Heart left ventricle (tissue), 16 donors: ENCODE data around the gene NUF2. TPM values are rescaled to one million over a fixed set of nuclear protein-coding genes. Genes with fewer than 3 reads are reported as not detected.
A peak's percentile ranks its signal among the peaks of the same experiment; 100 is the strongest.

Experiments
- ATAC-seq, 4 donors: fragments of 200-7000 bp; cut with Tn5 transposase; one replicate each; pipeline ENCODE4 v1.9.1; 2020 to 2022; ENCODE audit warnings: moderate library complexity in 4 of 4, mild to moderate bottlenecking in 3 of 4, moderate number of reproducible peaks in 1 of 4
- DNase-seq, 5 donors: peaks; one replicate each; pipeline ENCODE4 v3.0.0-alpha.2; 2020
- H3K27ac ChIP-seq, 12 donors: fragments of 200-600 bp; sonication (generic) in 4 of 12; one replicate each; pipeline versions ENCODE4 v1.5.0 to v1.8.0; 2016 to 2022; ENCODE audit warnings: mild to moderate bottlenecking in 2 of 12
- H3K27me3 ChIP-seq, 9 donors: fragments of 200-600 bp; sonication (generic) in 2 of 9; one replicate each; pipeline versions ENCODE4 v1.5.1 to v1.8.0; 2016 to 2022; ENCODE audit warnings: mild to moderate bottlenecking in 3 of 9
- H3K36me3 ChIP-seq, 9 donors: fragments of 200-600 bp; sonication (generic) in 2 of 9; one replicate each; pipeline versions ENCODE4 v1.5.0 to v1.8.0; 2018 to 2022; ENCODE audit warnings: mild to moderate bottlenecking in 2 of 9
- H3K4me1 ChIP-seq, 12 donors: fragments of 200-600 bp; sonication (generic) in 4 of 12; one replicate each; pipeline versions ENCODE4 v1.5.0 to v1.8.0; 2016 to 2022; ENCODE audit warnings: mild to moderate bottlenecking in 3 of 12
- H3K4me3 ChIP-seq, 12 donors: fragments of 200-600 bp; sonication (generic) in 4 of 12; one replicate each; pipeline versions ENCODE4 v1.5.0 to v1.8.0; 2017 to 2022; ENCODE audit warnings: mild to moderate bottlenecking in 9 of 12, moderate library complexity in 4 of 12
- H3K9me3 ChIP-seq, 12 donors: fragments of 200-600 bp; sonication (generic) in 4 of 12; one replicate each; pipeline versions ENCODE4 v1.5.0 to v1.8.0; 2016 to 2022; ENCODE audit warnings: mild to moderate bottlenecking in 1 of 12
- POLR2A ChIP-seq, 2 donors: fragments of 450-650 bp; IDR thresholded peaks; one replicate each; pipeline ENCODE4 v1.6.1; 2017; ENCODE audit warnings: antibody characterized with exemption in 2 of 2, mild to moderate bottlenecking in 2 of 2, moderate library complexity in 2 of 2
- WGBS, 4 donors: extraction: QIAGEN DNeasy Blood & Tissue Kit in 2 of 4; methylation state at CpG; one replicate each; pipeline versions ENCODE4 v1.1.5 to v1.1.7; 2013 to 2018; 5-methylcytosine and 5-hydroxymethylcytosine counted together
- intact Hi-C, 10 donors: fragments of 100-400 bp; cut with DNase I; formaldehyde crosslinking; loops; one replicate each; pipeline versions ENCODE4 v1.11.1 to v1.14.2; 2022
- polyA plus RNA-seq, 2 donors: library from polyadenylated mRNA; stranded (reverse); fragments of 200-250 nt; gene quantifications; one replicate each; pipeline ENCODE4 v1.2.3, GENCODE V29; 2013
- total RNA-seq, 9 donors: library from RNA; depleted of rRNA in 2 of 9; stranded (reverse); fragments of >200 nt in 2 of 9; fragmentation: NEBNext Ultra II Directional in 3 of 9; extraction: Animal tissue kit (Norgen Biotek cat#: 25700) in 3 of 9; gene quantifications; one replicate each; pipeline versions ENCODE4 v1.1.0 to v1.2.4, GENCODE V29; 2016 to 2023
- TF ChIP-seq, protein P1 (sequence below), 12 donors: fragments of 200-600 bp; sonication (generic) in 4 of 12; IDR thresholded peaks; one replicate each; pipeline versions ENCODE4 v1.5.0 to v1.8.0; 2018 to 2022; ENCODE audit warnings: antibody characterized with exemption in 12 of 12, mild to moderate bottlenecking in 5 of 12
- donor health status: ischemic (EF 13 %, LVEDD 7.1; RV severe dilation, severe dysfunction).
- donor health status: healthy with polysubstance abuse.
- donor health status: DM: no; HTN: yes; CAD: no.
- donor health status: DM: no; HTN: no; CAD: no.
- donor health status: ischemic (EF 25% LVEDD 6.9; RV normal size, moderate dysfunction).
- donor health status: ischemic (EF 25% LVEDD 5.7; RV mildly dilated, moderate dysfunction).
- donor health status: healthy.
- donor health status: DM: yes; HTN: yes; CAD: no.
- donor health status: ischemic (EF 35%, LVEDD 5.7; RV mildly dilated, moderate dysfunction).
- donor health status: nonischemic (EF 11% LVEDD 7.7; RV severe dilation, severe dysfunction).
- donor health status: DM: yes; HTN: yes; CAD: no.
- donor health status: PGD.
- donor health status: ischemic (EF 29% LVEDD 5.4; RV normal size, mild dysfunction).
- donor health status: nonischemic (EF 23%, LVEDD 6.1; RV moderate dilation, normal function).

The NUF2 gene
- total and polyA plus RNA-seq, 11 donors, result 0.18 to 3.2 (median 0.48) TPM; not detected in 3

DNA sequence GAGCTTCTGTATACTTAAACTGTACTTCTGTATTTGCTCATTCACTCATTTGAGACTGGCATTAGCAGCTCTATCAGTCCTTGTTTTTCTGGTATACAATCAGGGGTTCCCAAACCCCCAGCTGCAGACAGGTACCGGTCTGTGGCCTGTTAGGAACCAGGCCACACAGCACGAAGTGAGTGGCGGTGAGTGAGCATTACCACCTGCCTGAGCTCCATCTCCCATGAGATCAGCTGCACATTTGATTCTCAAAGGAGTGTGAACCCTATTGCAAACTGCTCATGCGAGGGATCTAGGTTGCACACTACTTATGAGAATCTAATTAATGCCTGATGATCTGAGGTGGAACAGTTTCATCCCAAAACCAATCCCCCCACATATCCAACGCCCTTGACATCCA is 18.2 kb upstream of the NUF2 start:
- intact Hi-C loops, result loop anchor here in 4 of 10 donors (5.0 to 10.0 kb wide), 2 partner anchors 109 to 111 kb away; no protein-coding TSS in a partner anchor
- ATAC-seq, result no peak
- no peak overlapping the region for H3K4me3 ChIP-seq
- no peak overlapping the region for H3K27ac ChIP-seq
- peaks cover 0 to 8% (median 0%) of the 10 kb centered on the region in 12 donors for H3K4me1 ChIP-seq
- H3K9me3 ChIP-seq, result no peaks in the 10 kb centered on the region
- DNase-seq, result no peak
- TF ChIP-seq, protein P1, sequence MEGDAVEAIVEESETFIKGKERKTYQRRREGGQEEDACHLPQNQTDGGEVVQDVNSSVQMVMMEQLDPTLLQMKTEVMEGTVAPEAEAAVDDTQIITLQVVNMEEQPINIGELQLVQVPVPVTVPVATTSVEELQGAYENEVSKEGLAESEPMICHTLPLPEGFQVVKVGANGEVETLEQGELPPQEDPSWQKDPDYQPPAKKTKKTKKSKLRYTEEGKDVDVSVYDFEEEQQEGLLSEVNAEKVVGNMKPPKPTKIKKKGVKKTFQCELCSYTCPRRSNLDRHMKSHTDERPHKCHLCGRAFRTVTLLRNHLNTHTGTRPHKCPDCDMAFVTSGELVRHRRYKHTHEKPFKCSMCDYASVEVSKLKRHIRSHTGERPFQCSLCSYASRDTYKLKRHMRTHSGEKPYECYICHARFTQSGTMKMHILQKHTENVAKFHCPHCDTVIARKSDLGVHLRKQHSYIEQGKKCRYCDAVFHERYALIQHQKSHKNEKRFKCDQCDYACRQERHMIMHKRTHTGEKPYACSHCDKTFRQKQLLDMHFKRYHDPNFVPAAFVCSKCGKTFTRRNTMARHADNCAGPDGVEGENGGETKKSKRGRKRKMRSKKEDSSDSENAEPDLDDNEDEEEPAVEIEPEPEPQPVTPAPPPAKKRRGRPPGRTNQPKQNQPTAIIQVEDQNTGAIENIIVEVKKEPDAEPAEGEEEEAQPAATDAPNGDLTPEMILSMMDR (IDR thresholded peaks at IDR 0.05), result no peak
- no peak for TF ChIP-seq POLR2A (IDR thresholded peaks at IDR 0.05)
- H3K36me3 ChIP-seq, result peaks cover 0 to 37% (median 5%) of the 10 kb centered on the region in 9 donors
- H3K27me3 ChIP-seq, result no peaks in the 10 kb centered on the region
- whole genome bisulfite sequencing, 4 donors, result 88 to 96% (median 94%) methylated on average over 5 of the region's 5 CpGs

DNA sequence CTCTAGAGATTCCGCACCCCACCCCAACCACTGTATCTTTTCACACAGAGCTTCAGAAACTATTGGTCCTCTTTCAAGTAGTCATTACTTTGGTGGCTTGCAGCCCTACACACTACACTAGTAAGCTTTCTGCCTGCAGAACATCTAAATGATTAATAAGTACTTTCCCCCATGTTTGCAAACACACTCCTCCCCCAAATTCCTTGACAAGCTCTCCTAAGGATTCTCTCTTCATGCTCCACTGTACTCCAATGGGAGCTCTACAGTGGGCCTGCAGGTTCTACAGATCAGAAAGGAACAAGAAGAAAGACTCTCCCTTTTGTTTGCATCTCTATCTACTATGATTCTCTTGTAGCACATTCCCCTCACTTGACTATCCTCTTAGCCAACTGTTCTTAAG is 16.3 kb upstream of the NUF2 start:
- H3K9me3 ChIP-seq, result no peaks in the 10 kb centered on the region
- peaks cover 0 to 27% (median 0%) of the 10 kb centered on the region in 9 donors for H3K36me3 ChIP-seq
- ATAC-seq (no peak), DNase-seq (no peak)
- intact Hi-C loops, result loop anchor here in 3 of 10 donors (10.0 kb wide), 1 partner anchor 111 kb away; no protein-coding TSS in a partner anchor
- no peak for TF ChIP-seq POLR2A (IDR thresholded peaks at IDR 0.05)
- TF ChIP-seq, protein P1 (IDR thresholded peaks at IDR 0.05), result no peak
- no peaks in the 10 kb centered on the region for H3K27me3 ChIP-seq
- H3K4me1 ChIP-seq, result peaks cover 0 to 8% (median 0%) of the 10 kb centered on the region in 12 donors
- no peak overlapping the region for H3K27ac ChIP-seq
- 96 to 100% (median 100%) methylated on average over 1 of the region's 1 CpG for WGBS, 4 donors
- no peak overlapping the region for H3K4me3 ChIP-seq

DNA sequence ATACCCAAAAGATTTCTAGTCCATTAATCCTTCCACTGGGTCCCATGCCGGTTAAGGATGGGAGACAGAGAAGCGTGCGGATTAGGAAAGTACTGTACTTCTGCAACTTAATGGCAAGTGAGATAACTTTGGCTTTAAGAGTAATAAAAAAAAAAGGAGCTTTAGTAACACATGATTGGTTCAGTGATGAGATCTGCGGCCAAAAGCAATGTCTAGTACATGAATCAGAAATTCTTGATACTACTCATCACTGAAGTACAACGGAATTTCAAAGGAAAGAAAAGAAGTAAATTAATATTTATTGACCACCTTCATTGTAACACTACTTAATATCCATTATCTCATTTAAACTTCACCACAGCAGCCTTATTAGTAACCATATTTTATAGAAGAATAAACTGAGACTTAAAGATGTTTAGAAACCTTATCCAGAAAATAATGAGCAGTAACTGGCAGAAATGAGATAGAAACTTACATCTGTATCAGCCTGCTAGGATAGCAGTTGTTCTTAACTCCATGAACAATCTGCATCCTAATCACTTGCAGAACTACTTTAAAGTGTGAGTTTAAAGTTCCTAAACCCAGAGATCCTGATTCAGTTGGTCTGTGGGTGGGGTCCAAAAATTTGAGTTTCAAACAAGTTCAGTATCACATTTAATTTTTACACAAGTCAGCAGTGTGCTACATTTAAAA is 14.1 kb upstream of the NUF2 start:
- no peak for ATAC-seq
- Histone ChIP-seq H3K9me3 (no peaks in the 10 kb centered on the region), H3K4me3 (no peak overlapping the region), H3K27me3 (no peaks in the 10 kb centered on the region), H3K36me3 (peaks cover 0 to 23% (median 0%) of the 10 kb centered on the region in 9 donors), H3K27ac (no peak overlapping the region), H3K4me1 (no peaks in the 10 kb centered on the region)
- WGBS, 4 donors, result 95 to 98% (median 97%) methylated on average over 5 of the region's 5 CpGs
- TF ChIP-seq POLR2A (IDR thresholded peaks at IDR 0.05), result no peak
- TF ChIP-seq, protein P1 (IDR thresholded peaks at IDR 0.05), result no peak
- DNase-seq, result no peak
- intact Hi-C loops, result loop anchor here in 3 of 10 donors (10.0 kb wide), 1 partner anchor 113 kb away; no protein-coding TSS in a partner anchor

DNA sequence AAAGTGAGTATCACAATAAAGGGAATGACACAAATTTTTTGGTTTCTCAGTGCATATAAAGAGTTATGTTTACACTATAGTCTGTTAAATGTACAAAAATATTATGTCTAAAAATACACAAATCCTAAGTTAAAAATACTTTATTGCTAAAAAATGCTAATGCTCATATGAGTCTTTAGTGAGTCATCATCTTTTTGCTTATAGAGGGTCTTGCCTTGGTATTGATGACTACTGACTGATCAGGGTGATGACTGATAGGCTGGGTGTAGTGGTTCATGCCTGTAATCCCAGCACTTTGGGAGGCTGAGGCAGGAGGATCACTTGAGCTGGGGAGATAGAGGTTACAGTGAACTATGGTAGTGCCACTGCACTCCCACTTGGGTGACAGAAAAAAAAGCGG is 12.9 kb upstream of the NUF2 start:
- no peak for ATAC-seq
- no peaks in the 10 kb centered on the region for H3K27me3 ChIP-seq

More for the DNA sequence above, 12.9 kb upstream of the NUF2 start:
- intact Hi-C loops, result loop anchor here in 3 of 10 donors (10.0 kb wide), 1 partner anchor 114 kb away; no protein-coding TSS in a partner anchor
- no peaks in the 10 kb centered on the region for H3K9me3 ChIP-seq
- H3K36me3 ChIP-seq, result peaks cover 0 to 16% (median 0%) of the 10 kb centered on the region in 9 donors
- H3K4me1 ChIP-seq, result no peaks in the 10 kb centered on the region
- no peak for TF ChIP-seq POLR2A (IDR thresholded peaks at IDR 0.05)
- TF ChIP-seq, protein P1 (IDR thresholded peaks at IDR 0.05), result no peak
- DNase-seq, result no peak
- no peak overlapping the region for H3K27ac ChIP-seq
- 92 to 100% (median 99%) methylated on average over 1 of the region's 1 CpG for WGBS, 4 donors
- peak overlapping the region in 1 of 12 donors; percentile 7 for H3K4me3 ChIP-seq
